ENCODE measurements around the gene ATF7IP2.
"Not testable (repeated sequence)": the region's sequence is repeated elsewhere in the genome, so short reads cannot be mapped to it uniquely, and the experiment has no call there.

The ATF7IP2 gene

GRCh38 chr16:10419701-10420100, 33.8 kb downstream of the ATF7IP2 start:
- CTCF ChIA-PET = no interaction called here
- DNase-seq (ENCODE audit: low read depth, low spot score) = no peak
- no peak overlapping the region for H3K4me3 ChIP-seq (ENCODE audit: low read depth, low read length)
- POLR2A ChIA-PET = no interaction called here
- no peak for TF ChIP-seq CTCF (IDR thresholded peaks at IDR 0.05; ENCODE audit: insufficient read depth, low read length, missing control alignments)

GRCh38 chr16:10421596-10421995, 35.7 kb downstream of the ATF7IP2 start:
- DNase-seq (ENCODE audit: low read depth, low spot score) = no peak
- H3K4me3 ChIP-seq (ENCODE audit: low read depth, low read length) = no peak overlapping the region
- ChIA-PET POLR2A (no interaction called here), CTCF (no interaction called here)
- no peak for TF ChIP-seq CTCF (IDR thresholded peaks at IDR 0.05; ENCODE audit: insufficient read depth, low read length, missing control alignments)

- ChIA-PET POLR2A (interaction anchor here (0.6 kb wide), 1 partner anchor 306 kb away, joined by 3 read pairs; no protein-coding TSS in a partner anchor), CTCF (no interaction called here)
- H3K4me3 ChIP-seq (ENCODE audit: low read depth, low read length) = no peak overlapping the region
- no peak for TF ChIP-seq CTCF (IDR thresholded peaks at IDR 0.05; ENCODE audit: insufficient read depth, low read length, missing control alignments)
- DNase-seq (ENCODE audit: low read depth, low spot score) = no peak
These were observed 42.7 kb downstream of the ATF7IP2 start for GRCh38 chr16:10428433-10429168.

- DNase-seq (ENCODE audit: low read depth, low spot score); POLR2A ChIA-PET; H3K4me3 ChIP-seq (ENCODE audit: low read depth, low read length); CTCF ChIA-PET: not testable (repeated sequence)
These were observed 43.6 kb downstream of the ATF7IP2 start for GRCh38 chr16:10429299-10429969.

- H3K4me3 ChIP-seq (ENCODE audit: low read depth, low read length) = no peak overlapping the region
- CTCF ChIA-PET = no interaction called here
- POLR2A ChIA-PET = no interaction called here
- no peak for TF ChIP-seq CTCF (IDR thresholded peaks at IDR 0.05; ENCODE audit: insufficient read depth, low read length, missing control alignments)
- no peak for DNase-seq (ENCODE audit: low read depth, low spot score)
These were observed 55.9 kb downstream of the ATF7IP2 start for GRCh38 chr16:10441726-10442125.

- no peak for TF ChIP-seq CTCF (IDR thresholded peaks at IDR 0.05; ENCODE audit: insufficient read depth, low read length, missing control alignments)
- no peak for DNase-seq (ENCODE audit: low read depth, low spot score)
- no peak overlapping the region for H3K4me3 ChIP-seq (ENCODE audit: low read depth, low read length)
- CTCF ChIA-PET = no interaction called here
- POLR2A ChIA-PET = no interaction called here
These were observed 61.4 kb downstream of the ATF7IP2 start for GRCh38 chr16:10447289-10447688.

GRCh38 chr16:10452208-10453158, 66.6 kb downstream of the ATF7IP2 start:
- POLR2A ChIA-PET; DNase-seq (ENCODE audit: low read depth, low spot score); CTCF ChIA-PET; H3K4me3 ChIP-seq (ENCODE audit: low read depth, low read length): not testable (repeated sequence)

Data from AG04449 (cell line).